Smooth muscle cell of the brain vasculature (primary cell): ENCODE results near the gene ARMC2.
"Not testable (repeated sequence)": the region's sequence is repeated elsewhere in the genome, so short reads cannot be mapped to it uniquely, and the experiment has no call there.

ENCODE experiments used
- DNase-seq: peaks from one replicate; pipeline ENCODE4 v3.0.0-alpha.2; 2012; ENCODE audit warnings: low read depth, low spot score

The ARMC2 gene

DNA sequence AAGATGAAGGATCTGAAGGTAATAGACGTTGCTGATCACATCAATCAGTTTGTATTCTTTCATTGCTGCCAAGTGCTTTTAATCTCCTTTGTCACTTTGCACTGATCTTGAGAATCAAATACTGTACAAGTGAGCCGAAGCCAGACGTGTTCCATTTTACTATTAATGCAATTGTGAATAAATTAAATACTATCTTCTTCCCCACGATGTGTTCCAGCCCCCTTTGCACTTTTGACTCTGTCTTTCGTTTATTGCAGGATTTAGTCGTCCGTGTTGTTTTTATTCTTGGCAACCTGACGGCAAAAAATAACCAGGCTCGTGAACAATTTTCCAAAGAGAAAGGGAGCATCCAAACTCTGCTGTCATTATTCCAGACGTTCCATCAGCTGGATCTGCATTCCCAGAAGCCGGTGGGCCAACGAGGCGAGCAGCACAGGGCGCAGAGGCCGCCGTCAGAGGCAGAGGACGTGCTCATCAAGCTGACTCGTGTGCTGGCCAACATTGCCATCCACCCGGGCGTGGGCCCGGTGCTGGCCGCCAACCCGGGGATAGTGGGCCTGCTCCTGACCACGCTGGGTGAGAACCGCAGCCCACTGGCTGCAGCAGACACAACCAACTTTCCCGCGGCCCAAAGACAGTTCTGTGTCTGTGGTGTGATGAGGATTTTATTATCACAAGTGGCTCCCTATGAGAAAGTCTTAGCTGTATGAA lies 104.7 kb downstream of the ARMC2 start:
- no peak for DNase-seq

DNA sequence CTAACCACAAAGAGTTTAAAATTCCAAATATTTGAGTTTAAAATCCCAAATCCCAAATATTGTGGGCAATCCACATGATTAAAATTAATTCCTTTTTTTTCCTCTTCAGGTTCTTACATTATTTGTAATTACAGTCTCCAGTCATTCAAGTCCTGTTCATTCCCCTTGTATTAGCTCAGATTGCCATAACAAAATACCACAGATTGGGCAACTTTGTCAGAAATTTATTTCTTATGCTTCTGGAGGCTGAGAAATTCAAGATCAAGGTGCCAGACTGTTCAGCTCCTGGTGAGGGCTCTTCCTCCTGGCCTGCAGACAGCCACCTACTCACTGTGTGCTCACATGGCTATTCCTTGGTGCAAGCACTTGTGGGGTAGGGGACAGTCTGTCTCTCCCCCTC lies 105.5 kb downstream of the ARMC2 start:
- no peak for DNase-seq

DNA sequence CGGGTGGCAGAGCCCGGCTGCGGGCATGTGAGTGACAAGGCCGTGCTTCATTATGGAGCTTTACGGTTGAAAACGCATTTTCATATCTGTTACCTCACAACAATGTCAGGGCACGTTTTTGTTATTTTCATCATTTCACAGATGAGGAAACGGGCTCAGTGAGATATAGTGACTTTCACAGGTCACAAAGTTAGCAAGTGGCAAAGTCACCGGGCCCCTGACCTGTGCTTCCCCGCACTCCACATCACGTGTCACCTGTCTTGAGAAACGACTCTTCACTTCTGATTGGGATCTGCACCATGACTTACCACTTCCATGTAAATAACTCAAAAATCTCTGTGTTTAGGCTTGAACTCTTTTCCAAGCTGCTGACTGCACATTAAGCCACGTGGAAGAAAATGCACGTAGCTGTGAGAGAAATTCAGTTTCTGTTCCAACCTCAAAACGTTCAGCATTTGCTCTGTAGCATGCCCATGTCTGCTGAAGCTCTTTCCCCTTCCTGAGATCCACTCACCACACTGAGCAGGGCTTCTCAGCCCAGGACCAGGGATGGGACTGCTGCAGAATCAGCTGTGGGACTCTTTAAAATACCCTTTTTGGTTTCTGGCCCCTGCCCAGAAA lies 107.2 kb downstream of the ARMC2 start:
- DNase-seq = no peak

DNA sequence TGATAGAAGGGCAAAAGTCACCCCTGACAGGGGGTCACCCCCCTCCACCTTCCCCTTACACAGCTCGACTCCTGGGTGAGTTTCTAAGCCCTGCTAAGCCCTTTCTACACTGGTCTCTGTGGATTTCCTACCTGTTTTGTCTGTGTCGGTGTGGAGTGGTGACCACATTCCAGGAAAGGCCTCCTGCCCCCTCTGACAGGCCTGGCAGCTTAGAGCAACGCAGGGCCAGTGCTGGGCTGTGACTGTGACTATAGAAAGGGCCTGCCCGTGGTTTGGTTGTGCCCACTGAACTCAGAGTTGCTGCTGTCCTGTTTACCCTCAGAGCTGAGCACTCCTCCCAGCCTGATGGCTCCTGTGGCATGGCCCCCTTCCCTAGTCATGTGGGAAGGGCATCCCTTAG lies 109.0 kb downstream of the ARMC2 start:
- no peak for DNase-seq

DNA sequence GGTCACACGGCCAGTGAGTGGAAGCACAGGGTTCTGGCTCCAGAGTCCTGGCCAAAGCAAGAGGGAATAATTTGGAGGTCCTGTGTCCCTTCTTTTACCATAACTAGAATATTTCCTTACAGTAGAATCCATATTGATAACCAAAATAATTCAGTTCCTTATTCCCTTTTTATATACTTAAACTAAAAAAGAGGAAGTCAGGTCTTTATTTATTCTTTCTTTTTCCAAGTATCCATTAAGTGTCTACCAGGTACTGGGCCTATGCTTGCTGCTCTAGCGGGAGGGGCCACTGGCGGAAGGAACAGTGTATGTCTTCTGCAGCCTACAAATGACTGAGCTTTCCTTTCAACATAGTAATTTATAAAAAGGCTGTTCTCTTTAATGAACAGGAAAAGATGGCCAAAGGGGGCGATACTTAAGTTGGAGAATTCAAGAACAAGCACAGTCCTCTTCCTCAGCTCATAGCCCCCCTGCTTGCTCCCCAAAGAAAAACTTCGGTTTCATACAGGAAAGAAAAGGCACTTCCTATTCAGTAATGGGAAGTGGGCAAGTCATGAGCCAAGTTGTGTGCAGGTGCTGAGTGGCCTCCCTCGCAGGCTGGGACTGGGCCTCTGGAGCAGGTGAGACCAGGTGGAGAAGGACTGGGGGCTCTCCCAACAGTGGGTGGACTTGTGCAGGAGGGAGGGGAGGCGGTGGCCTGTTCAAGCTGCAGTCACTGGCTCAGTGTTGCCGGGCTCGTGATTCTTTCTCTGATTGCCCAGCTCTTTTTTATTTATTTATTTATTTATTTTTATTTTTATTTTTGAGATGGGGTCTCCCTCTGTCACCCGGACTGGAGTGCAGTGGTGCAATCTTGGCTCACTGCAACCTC lies 110.9 kb downstream of the ARMC2 start:
- DNase-seq = no peak

DNA sequence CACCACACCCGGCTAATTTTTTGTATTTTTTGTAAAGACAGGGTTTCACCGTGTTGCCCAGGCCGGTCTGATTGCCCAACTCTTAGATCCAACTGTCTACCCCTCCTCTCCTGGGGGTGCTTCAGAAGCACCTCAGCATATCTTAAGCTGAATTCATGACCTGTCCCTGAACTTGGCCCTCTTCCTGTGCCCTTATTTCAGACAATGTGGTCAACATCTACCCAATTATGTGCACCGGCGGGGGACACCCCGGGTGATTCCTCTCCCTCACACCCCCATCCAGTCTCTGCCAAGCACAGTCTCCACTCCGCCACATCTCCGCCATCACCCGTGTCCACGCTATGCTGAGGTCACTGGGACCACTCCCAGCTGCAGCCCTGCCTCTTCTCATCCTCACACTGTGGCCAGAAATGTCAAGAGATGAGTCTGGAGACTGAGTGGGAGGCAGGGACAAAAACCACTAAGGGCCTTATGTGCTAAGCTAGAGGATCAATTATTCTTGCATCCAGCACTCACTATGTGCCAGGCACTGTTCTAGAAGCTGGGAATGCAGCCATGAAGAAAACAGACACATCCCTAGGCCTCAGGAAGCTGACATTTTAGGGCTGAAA lies 111.9 kb downstream of the ARMC2 start:
- DNase-seq = no peak

DNA sequence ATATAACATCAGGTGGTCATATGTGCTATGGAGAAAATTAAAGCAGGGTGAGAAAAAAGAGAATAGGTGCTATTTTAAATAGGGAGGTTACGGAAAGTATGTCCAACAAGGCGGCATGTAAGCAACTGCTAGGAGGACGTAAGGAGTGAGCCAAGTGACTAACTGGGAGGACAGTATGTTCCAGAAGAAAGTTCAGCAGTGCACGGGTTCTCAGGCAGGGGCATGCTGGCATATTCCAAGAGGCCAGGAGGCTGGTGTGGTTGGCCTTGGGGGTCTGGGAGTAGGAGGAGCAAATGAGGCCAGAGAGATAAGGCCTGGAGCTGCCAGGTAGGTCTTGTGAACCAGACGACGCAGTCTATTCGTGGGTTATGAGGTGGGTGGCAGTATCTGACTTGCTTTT lies 112.4 kb downstream of the ARMC2 start:
- no peak for DNase-seq

DNA sequence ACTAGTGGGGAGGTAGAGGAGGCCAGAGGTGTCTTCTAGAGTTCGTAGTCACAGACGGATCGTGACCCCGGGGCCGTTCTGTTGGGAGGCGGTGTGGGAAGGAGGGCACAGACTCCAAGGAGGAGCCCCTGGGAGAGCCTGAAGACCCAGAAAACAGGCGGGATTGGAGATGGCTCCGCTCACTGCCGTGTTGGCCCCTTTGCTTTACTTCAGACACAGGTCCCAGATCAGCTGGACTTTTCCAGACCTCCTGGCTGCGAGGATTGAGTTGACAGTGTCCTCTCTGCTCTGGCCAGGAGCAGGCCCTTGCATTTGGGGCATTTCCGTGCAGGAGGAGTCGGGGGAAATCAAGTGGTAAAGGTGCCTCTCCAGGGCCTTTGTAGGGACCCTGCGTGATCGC lies 112.9 kb downstream of the ARMC2 start:
- no peak for DNase-seq

DNA sequence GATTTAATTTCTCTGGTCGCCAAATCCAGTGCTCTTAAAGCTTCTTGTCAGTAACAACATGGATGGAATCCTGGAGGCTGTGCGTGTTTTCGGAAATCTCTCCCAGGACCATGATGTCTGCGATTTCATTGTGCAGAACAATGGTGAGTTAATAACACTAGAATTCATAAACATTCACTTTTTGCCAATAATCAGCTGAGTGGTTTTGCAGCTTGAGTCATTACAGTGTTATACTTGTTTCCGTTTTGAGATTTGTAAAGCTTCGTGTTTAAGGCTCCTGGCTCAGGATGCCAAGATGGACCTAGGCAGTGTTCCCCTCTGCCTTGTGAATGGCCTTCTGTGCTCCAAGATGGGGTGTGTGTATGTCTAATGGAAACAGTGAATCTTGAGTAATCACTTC lies 113.8 kb downstream of the ARMC2 start:
- DNase-seq = no peak

DNA sequence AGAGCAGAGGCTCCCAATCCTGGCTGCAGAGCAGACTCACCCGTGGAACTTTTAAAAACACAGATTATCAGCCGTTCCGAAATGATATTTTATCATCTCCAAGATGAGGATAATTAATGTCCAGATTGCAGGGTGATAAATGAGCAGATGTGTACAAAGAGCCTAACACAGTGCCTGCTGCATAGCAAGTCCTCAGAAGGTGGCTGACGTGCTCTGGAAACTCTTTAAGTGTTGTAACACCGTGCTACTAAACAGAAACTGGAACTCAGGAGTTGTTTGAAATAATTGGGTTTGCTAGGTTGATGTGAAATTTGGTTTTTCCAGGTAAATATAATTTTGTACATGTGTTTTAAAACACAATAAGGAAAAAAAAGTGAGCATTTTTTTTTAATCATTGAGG lies 118.0 kb downstream of the ARMC2 start:
- no peak for DNase-seq

DNA sequence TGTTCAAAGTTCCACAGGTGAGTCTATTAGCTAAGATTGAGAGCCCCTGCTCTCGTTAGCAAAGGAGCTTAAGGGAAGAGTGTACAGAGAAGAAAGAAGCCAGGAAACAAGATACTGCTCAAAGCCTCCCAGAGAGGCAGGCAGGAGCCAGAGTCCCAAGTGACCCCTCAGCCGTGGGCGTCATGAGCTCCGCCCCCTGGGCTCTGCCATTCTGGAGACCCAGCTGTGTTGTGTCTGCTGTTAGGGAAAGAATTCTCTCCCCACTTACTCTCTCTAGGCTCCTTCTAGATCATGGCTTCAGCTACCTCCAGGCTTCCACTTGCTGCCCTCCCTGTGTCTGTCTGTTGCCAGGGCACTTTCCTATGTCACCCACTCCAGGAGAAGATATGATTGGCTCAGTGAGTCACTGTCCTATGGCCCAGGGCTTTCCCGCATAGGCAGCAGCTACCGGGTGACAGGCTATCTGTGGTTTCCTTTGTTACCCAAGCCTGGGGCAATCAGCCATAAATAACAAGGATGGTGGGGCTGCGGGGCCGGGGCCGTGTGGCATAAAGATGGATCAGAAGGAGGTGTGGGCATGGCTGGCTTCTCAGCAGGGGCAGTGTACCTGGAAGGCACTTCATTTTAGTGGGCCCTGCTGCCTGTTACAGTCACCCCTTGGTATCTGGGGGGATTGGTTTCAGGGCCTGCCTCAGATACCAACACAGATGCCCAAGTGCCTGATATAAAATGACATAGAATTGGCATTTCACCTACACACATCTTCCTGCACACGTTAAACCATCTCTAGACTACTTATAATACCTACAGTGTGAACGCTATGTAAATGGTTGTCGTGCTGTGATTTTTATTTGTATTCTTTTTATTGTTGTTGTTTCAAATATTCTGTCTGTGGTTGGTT lies 118.9 kb downstream of the ARMC2 start:
- no peak for DNase-seq

DNA sequence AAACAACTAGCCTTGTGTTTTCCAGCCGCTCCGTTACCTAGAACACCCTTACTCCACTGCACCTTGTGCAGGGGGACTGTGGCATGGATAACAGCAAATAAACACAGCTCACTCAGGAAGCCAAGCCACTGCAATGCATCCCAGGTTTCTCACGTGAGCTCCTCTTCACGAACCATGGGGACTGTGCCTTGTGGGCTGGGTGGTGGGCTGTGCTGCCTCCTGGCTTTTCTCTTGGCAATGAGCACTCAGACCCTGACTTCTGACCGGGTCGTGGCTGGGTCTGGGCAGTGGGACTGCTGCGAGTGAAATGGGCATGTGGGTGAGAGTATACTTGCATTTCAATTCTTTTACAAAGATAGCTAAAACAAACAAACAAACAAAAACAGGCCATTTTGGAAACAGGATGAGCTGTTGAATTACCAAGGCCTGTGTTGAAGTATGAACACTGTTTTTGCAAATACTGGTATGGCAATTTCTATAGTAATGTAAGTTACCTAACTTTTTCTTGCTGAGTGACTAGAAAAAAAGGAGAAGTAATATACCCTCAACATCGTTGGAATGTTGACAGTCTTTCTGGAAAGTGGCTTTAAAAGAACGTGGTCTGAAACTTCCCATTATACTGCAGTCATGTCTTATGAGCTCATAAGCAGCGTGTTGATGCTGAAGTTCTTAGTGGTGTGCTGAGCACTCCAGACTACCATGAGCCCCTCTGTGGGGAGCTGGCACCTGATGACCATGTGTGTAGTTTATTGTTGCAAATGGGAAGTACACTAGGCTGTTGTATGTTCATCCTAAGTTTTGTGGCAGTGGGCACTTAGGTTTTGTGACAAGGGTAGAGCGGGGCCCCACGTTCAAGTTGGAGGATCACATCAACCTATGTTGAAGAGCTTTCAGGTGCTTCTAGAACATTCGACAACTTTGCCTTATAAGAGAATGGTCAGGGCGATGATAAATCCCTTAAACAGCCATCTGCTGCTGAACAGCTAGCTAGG lies 120.4 kb downstream of the ARMC2 start:
- DNase-seq = no peak

DNA sequence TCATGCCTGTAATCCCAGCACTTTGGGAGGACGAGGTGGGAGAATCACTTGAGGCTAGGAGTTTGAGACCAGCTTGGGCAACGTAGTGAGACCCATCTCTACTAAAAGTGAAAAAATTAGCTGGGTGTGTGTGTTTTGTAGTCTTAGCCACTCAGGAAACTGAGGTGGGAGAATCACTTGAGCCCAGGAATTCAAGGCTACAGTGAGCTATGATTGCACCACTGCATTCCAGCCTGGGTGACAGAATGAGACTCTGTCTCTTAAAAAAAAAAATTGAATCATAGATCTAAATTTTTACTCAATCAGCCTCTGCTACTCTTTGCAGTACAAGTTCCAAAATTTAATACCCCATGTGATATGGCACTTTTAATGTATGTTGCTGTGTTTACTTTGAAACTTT lies 121.6 kb downstream of the ARMC2 start:
- no peak for DNase-seq

DNA sequence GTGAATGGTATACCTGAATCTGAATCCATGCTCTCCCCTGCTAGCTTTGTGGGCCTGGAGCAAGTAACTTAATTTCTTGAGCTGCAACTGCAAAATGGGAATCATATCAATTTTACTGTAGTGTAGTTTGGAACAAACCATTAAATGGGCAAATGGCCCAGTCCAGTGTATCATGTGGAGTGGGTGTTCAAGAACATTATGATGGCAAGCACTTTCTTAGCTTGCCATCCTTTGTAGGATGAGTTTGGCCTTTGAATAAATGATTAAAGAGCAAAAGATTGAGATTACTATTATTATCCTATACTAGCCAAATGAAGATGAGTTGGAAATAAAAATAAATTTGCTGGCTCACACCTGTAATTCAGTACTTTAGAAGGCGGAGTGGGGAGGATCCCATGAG lies 126.0 kb downstream of the ARMC2 start:
- no peak for DNase-seq

DNA sequence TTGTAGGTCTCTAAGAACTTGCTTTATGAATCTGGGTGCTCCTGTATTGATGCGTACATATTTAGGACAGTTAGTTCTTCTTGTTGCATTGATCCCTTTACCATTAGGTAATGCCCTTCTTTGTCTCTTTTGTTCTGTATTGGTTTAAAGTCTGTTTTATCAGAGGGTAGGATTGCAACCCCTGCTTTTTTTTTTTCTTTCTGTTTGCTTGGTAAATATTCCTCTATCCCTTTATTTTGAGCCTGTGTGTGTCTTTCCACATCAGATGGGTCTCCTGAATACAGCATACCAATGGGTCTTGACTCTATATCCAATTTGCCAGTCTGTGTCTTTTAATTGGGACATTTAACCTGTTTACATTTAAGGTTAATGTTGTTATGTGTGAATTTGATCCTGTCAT lies 130.4 kb downstream of the ARMC2 start:
- DNase-seq = not testable (repeated sequence)

DNA sequence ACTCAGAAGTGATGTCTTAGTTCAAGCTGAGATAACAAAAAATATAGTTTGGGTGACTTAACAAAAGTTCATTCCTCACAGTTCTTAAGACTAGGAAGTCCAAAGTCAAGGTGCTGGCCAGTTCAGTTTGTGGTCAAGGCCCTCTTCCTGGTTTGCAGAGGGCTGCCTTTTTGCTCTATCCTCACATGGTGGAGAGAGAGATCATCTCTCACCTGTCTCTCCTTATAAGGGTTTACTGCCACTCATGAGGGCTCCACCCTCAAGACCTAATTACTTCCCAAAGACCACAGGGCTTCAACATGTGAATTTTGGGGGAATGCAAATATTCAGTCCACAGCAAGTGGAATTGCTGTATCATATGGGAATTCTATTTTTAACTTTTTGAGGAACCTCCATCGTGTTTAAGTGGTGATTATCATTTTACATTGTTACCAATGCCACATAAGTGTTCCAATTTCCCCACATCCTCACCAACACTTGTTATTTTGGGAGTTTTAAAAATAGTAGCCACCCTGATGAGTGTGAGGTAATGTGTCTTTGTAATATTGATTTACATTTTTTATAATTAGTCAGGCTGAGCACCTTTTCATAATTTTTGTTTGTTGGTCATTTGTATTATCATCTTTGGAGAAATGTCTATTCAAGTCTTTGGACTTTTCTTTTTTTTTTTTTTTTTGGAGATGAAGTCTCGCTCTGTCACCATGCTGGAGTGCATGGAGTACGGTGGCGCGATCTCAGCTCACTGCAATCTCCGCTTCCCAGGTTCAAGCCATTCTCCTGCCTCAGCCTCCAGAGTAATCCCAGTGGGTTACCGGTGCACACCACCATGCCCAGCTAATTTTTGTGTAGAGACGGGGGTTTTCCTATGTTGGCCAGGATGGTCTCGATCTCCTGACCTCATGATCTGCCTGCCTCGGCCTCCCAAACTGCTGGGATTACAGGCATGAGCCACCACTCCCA lies 134.2 kb downstream of the ARMC2 start:
- DNase-seq = no peak

DNA sequence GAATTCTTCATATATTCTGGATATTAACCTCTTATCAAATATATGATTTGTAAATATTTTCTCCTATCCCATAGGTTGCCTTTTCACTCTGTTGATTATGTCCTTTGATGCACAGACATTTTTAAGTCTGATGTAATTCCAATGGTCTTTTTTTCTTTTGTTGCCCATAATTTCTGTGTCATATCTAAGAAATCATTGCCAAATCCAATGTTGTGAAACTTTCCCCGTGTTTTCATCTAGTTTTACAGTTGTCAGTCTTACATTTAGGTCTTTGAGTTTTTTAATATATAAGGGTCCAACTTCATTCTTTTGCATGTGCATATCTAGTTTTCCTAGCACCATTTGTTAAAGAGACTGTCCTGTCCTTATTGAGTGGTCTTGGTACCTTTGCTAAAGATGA lies 134.9 kb downstream of the ARMC2 start:
- no peak for DNase-seq

DNA sequence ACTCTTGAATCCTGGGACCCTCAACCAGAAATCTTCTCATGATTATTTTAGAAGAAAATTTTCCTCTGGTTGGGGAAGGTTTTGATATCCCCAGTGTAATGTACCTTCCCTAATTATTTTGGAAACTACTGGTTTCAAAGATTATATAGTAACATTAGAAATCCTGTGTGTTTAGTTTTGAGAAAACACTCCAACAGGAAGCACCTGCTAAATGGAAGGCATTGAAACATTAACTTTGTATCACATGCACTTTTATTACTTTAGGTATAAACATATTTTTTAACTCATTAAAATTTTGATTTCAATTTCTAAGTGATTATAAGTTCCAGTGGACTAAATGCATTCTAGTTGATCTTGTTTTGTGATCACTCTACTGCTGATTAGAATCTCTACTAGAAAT lies 137.1 kb downstream of the ARMC2 start:
- DNase-seq = no peak

DNA sequence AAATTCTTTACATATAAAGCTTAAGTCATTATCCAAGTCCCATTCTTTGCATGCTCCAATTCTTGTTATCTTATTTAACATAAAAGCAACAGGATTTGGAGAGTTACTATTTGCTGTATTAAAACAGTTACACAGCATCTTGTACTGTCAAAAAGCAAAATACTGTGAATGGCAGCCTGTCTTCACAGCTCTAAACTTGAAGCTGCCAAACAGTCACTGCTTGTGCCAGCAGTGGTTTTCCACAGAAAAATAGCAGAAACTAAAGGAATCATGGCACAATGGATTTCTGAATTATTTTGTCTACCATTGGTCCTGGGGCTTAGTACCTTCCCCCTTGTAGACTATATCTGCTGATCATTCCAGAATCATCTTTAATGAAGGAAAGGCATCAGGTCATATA lies 138.9 kb downstream of the ARMC2 start:
- DNase-seq = no peak
